Measurements from ENCODE around the gene RRP8.

DNA sequence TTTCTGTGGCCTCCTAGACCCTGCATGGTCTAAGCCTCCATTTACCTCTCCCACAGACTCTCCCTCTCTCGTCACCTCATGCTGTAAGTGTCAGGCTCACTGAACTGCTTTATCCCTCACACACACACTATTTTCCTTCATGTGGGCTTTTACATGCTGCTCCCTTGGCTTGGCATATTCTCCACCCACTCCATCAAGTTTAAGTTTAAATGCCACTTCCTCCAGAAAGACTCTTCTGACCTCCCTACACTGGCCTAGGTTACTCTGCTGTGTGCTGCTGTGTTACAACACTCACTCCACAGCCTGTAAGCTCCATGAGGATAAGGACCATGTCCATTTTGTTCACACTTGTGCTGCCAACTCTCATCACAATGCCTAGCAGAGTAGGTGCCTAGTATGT is 49.7 kb upstream of the RRP8 start:
- TF ChIP-seq POLR2AphosphoS5 (IDR thresholded peaks at IDR 0.05; ENCODE audit: low read depth, low read length), result no peak
- TF ChIP-seq POLR2A (IDR thresholded peaks at IDR 0.05; ENCODE audit: low read depth, low read length), result no peak
- TF ChIP-seq TAF1 (IDR thresholded peaks at IDR 0.05; ENCODE audit: borderline replicate concordance, low read depth, low read length), result no peak
